DOHH2 (cell line): Measurements from ENCODE around the gene CRCP.

ENCODE experiments used
- H3F3A ChIP-seq: fragments of 200-600 bp; sonication (generic), shearing (Covaris generic); 2 replicates; pipeline ENCODE4 v1.6.0; 2016; ENCODE audit warnings: antibody characterized with exemption, mild to moderate bottlenecking; ENCODE audit not compliant: control insufficient read depth, insufficient read depth
- H3K27ac ChIP-seq: fragments of 200-600 bp; sonication (generic); 2 replicates; pipeline ENCODE4 v1.5.1; 2014; ENCODE audit warnings: low read depth, mild to moderate bottlenecking, low read length, moderate library complexity
- H3K27me3 ChIP-seq: fragments of 200-600 bp; sonication (generic); 2 replicates; pipeline ENCODE4 v1.6.1; 2014; ENCODE audit warnings: mild to moderate bottlenecking, low read length, mixed read lengths; ENCODE audit not compliant: control insufficient read depth
- H3K36me3 ChIP-seq: fragments of 200-600 bp; sonication (generic); 2 replicates; pipeline ENCODE4 v1.6.1; 2014; ENCODE audit warnings: mild to moderate bottlenecking, low read length, moderate library complexity, mixed read lengths; ENCODE audit not compliant: control insufficient read depth
- H3K4me1 ChIP-seq: fragments of 200-600 bp; sonication (generic); 2 replicates; pipeline ENCODE4 v1.6.1; 2014; ENCODE audit warnings: mild to moderate bottlenecking, low read length, mixed read lengths; ENCODE audit not compliant: control insufficient read depth
- H3K4me2 ChIP-seq: fragments of 200-600 bp; sonication (generic); 2 replicates; pipeline ENCODE4 v1.6.0; 2014; ENCODE audit warnings: mild to moderate bottlenecking, low read length, moderate library complexity
- H3K4me3 ChIP-seq: fragments of 200-600 bp; sonication (generic); 2 replicates; pipeline ENCODE4 v1.5.1; 2014; ENCODE audit warnings: mild to moderate bottlenecking, low read length, mixed read lengths
- H3K79me2 ChIP-seq: fragments of 200-600 bp; sonication (generic); 2 replicates; pipeline ENCODE4 v1.6.1; 2014; ENCODE audit warnings: mild to moderate bottlenecking, low read length, mixed read lengths; ENCODE audit not compliant: control insufficient read depth
- H3K9me2 ChIP-seq: fragments of 200-600 bp; sonication (generic); replicated peaks from 2 replicates; pipeline ENCODE4 v1.6.1; 2014; ENCODE audit warnings: mild to moderate bottlenecking, low read length, mixed read lengths; ENCODE audit not compliant: control insufficient read depth
- H3K9me3 ChIP-seq: fragments of 200-600 bp; sonication (generic); 2 replicates; pipeline ENCODE4 v1.6.1; 2014; ENCODE audit warnings: antibody characterized with exemption, low read length, mixed read lengths; ENCODE audit not compliant: control insufficient read depth, insufficient read depth
- H4K20me1 ChIP-seq: fragments of 200-600 bp; sonication (generic); 2 replicates; pipeline ENCODE4 v1.6.0; 2014; ENCODE audit warnings: low read depth, mild to moderate bottlenecking, antibody characterized with exemption, low read length, moderate library complexity; ENCODE audit not compliant: control insufficient read depth, insufficient read depth
- CTCF ChIP-seq: fragments of 200-600 bp; sonication (generic); IDR thresholded peaks from one replicate; pipeline ENCODE4 v1.5.1; 2014; ENCODE audit warnings: antibody characterized with exemption, mild to moderate bottlenecking, low read depth, low read length; ENCODE audit not compliant: poor library complexity, severe bottlenecking
- EZH2phosphoT487 ChIP-seq: fragments of 200-600 bp; sonication (generic); IDR thresholded peaks from 2 replicates; pipeline ENCODE4 v1.6.1; 2017; ENCODE audit warnings: borderline replicate concordance, mild to moderate bottlenecking, antibody characterized with exemption, low read length, moderate library complexity, mixed read lengths

CRCP gene

GRCh38 chr7:66082083-66082482, 32.6 kb upstream of the CRCP start:
- Histone ChIP-seq H4K20me1 (no peaks in the 10 kb centered on the region), H3K4me1 (peaks cover under 1% of the 10 kb centered on the region; the same call in 1 of the 2 replicates), H3K4me3 (no peak overlapping the region), H3K4me2 (no peak overlapping the region), H3K9me3 (no peaks in the 10 kb centered on the region), H3K27ac (no peak overlapping the region), H3K36me3 (no peaks in the 10 kb centered on the region), H3K9me2 (no peaks in the 10 kb centered on the region), H3F3A (no peaks in the 10 kb centered on the region), H3K27me3 (no peaks in the 10 kb centered on the region), H3K79me2 (no peaks in the 10 kb centered on the region)
- TF ChIP-seq CTCF = no peak

GRCh38 chr7:66082886-66083415, 31.7 kb upstream of the CRCP start:
- no peak overlapping the region for H3K4me2 ChIP-seq
- TF ChIP-seq CTCF (no peak), EZH2phosphoT487 (no peak)
- H3K4me3 ChIP-seq = no peak overlapping the region
- H3K27ac ChIP-seq = no peak overlapping the region
- no peaks in the 10 kb centered on the region for H3K36me3 ChIP-seq
- H4K20me1 ChIP-seq = no peaks in the 10 kb centered on the region
- no peaks in the 10 kb centered on the region for H3K9me2 ChIP-seq
- no peaks in the 10 kb centered on the region for H3K27me3 ChIP-seq
- no peaks in the 10 kb centered on the region for H3K79me2 ChIP-seq
- H3K9me3 ChIP-seq = no peaks in the 10 kb centered on the region
- H3F3A ChIP-seq = no peaks in the 10 kb centered on the region
- H3K4me1 ChIP-seq = no peaks in the 10 kb centered on the region

- no peaks in the 10 kb centered on the region for H3K9me3 ChIP-seq
- no peaks in the 10 kb centered on the region for H3K79me2 ChIP-seq
- no peaks in the 10 kb centered on the region for H3F3A ChIP-seq
- no peak overlapping the region for H3K4me3 ChIP-seq
- H3K27me3 ChIP-seq = no peaks in the 10 kb centered on the region
- no peaks in the 10 kb centered on the region for H3K9me2 ChIP-seq
- no peak overlapping the region for H3K27ac ChIP-seq
- no peak overlapping the region for H3K4me2 ChIP-seq
- H4K20me1 ChIP-seq = no peaks in the 10 kb centered on the region
- no peaks in the 10 kb centered on the region for H3K36me3 ChIP-seq
- TF ChIP-seq EZH2phosphoT487 (no peak), CTCF (peak; percentile 20)
- no peaks in the 10 kb centered on the region for H3K4me1 ChIP-seq
Measured at GRCh38 chr7:66083677-66084076, 31.0 kb upstream of the CRCP start.
